Thyroid gland (tissue), 4 donors: ENCODE measurements around the gene XYLB.

Experiments
- POLR2A ChIP-seq, 2 donors: fragments of 450-650 bp; IDR thresholded peaks; one replicate each; pipeline ENCODE4 v1.6.1; 2017; ENCODE audit warnings: antibody characterized with exemption in 2 of 2, mild to moderate bottlenecking in 2 of 2, moderate library complexity in 1 of 2
- TF ChIP-seq, protein P1 (sequence below), 6 experiments: fragments of 200-600 bp in 3 of 6; fragments of 450-650 bp in 3 of 6; sonication (generic) in 3 of 6; IDR thresholded peaks; one replicate each; pipeline ENCODE4 v1.5.1; 2016 to 2019; ENCODE audit warnings: antibody characterized with exemption in 6 of 6, mild to moderate bottlenecking in 2 of 6, inconsistent platforms in 1 of 6, moderate library complexity in 1 of 6

DNA sequence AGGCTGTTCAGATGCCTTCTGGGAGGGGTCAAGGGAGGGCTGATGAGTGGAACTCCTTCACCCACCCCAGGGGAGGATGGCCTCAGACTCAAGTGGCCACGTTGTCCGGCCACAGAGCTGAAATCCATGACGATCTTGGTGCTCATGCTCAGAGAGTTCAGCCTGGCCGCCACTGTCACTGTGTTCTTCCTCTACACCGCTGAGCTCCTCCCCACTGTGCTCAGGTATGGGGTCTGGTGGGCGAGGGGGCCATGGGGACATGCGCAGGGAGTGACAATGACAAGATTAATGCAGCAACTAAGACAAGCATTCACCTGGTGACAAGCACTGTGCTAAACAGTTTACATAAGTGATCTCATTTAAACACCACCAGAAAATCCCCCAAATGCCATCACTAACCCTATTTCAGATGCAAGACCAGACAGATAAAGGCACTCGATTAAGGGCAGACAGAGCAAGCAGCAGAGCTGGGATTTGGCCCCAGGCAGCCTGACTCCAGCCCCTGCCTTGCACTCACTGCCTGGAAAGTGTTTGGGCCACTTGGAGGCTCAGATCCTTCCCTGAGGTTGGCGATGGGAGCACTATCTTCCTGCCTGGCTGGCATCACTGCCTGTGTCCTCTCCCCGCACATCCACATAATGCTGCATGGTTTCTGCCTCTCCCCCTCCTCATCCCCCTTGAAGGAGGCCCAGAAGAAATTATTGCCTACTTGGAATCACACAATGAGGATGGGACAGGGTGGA is 30.9 kb upstream of the XYLB start:
- TF ChIP-seq, protein P1, sequence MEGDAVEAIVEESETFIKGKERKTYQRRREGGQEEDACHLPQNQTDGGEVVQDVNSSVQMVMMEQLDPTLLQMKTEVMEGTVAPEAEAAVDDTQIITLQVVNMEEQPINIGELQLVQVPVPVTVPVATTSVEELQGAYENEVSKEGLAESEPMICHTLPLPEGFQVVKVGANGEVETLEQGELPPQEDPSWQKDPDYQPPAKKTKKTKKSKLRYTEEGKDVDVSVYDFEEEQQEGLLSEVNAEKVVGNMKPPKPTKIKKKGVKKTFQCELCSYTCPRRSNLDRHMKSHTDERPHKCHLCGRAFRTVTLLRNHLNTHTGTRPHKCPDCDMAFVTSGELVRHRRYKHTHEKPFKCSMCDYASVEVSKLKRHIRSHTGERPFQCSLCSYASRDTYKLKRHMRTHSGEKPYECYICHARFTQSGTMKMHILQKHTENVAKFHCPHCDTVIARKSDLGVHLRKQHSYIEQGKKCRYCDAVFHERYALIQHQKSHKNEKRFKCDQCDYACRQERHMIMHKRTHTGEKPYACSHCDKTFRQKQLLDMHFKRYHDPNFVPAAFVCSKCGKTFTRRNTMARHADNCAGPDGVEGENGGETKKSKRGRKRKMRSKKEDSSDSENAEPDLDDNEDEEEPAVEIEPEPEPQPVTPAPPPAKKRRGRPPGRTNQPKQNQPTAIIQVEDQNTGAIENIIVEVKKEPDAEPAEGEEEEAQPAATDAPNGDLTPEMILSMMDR (IDR thresholded peaks at IDR 0.05): no peak
- no peak for TF ChIP-seq POLR2A (IDR thresholded peaks at IDR 0.05)
